Liver (tissue), 9 donors: Measurements from ENCODE around the gene SIGLEC9. TPM values are rescaled to one million over a fixed set of nuclear protein-coding genes. Genes with fewer than 3 reads are reported as not detected.

Experiments used
- DNase-seq: peaks from one replicate; pipeline ENCODE4 v3.0.0-alpha.2; 2017; ENCODE audit warnings: low spot score
- H3K27ac ChIP-seq, 2 donors: one replicate each; pipeline ENCODE4 v1.7.0; 2013; ENCODE audit warnings: inconsistent platforms in 2 of 2, low read length in 2 of 2, control low read depth in 1 of 2, low read depth in 1 of 2, mild to moderate bottlenecking in 1 of 2
- H3K27me3 ChIP-seq, 4 donors: one replicate each; pipeline versions ENCODE4 v1.6.1 to v1.7.0; 2013; ENCODE audit warnings: low read length in 3 of 4, inconsistent platforms in 1 of 4, mild to moderate bottlenecking in 1 of 4, moderate library complexity in 1 of 4; ENCODE audit not compliant: control insufficient read depth in 4 of 4, insufficient read depth in 4 of 4
- H3K36me3 ChIP-seq, 4 donors: one replicate each; pipeline versions ENCODE4 v1.6.1 to v1.7.0; 2013; ENCODE audit warnings: low read length in 3 of 4, mild to moderate bottlenecking in 3 of 4, low read depth in 1 of 4, moderate library complexity in 1 of 4; ENCODE audit not compliant: control insufficient read depth in 4 of 4, insufficient read depth in 3 of 4
- H3K4me1 ChIP-seq, 4 donors: one replicate each; pipeline versions ENCODE4 v1.6.1 to v1.7.0; 2013; ENCODE audit warnings: low read length in 3 of 4, mild to moderate bottlenecking in 3 of 4, moderate library complexity in 1 of 4; ENCODE audit not compliant: control insufficient read depth in 4 of 4, insufficient read depth in 4 of 4
- H3K4me3 ChIP-seq, 3 donors: one replicate each; pipeline versions ENCODE4 v1.6.1 to v1.7.0; 2013; ENCODE audit warnings: low read length in 3 of 3, control low read depth in 1 of 3, low read depth in 1 of 3, mild to moderate bottlenecking in 1 of 3
- H3K9ac ChIP-seq, 2 donors: one replicate each; pipeline ENCODE4 v1.7.0; 2013; ENCODE audit warnings: low read length in 2 of 2, mild to moderate bottlenecking in 2 of 2, moderate library complexity in 2 of 2, control low read depth in 1 of 2, low read depth in 1 of 2
- H3K9me3 ChIP-seq, 4 donors: one replicate each; pipeline versions ENCODE4 v1.6.1 to v1.7.0; 2013; ENCODE audit warnings: low read length in 3 of 4; ENCODE audit not compliant: control insufficient read depth in 4 of 4
- ATF3 ChIP-seq: IDR thresholded peaks from 2 replicates; pipeline ENCODE4 v1.6.1; 2016; ENCODE audit warnings: antibody characterized with exemption
- CTCF ChIP-seq: fragments of 150-350 bp; IDR thresholded peaks from 2 replicates; pipeline ENCODE4 v1.5.1; 2017; ENCODE audit warnings: improper control_type of control experiment, low read depth, low read length; ENCODE audit not compliant: missing input control
- EGR1 ChIP-seq, 2 donors: IDR thresholded peaks; 2 replicates each; pipeline ENCODE4 v1.6.1; 2016 to 2018; ENCODE audit warnings: antibody characterized with exemption in 2 of 2, low read depth in 2 of 2
- FOXA1 ChIP-seq: IDR thresholded peaks from 2 replicates; pipeline ENCODE4 v1.6.1; 2016; ENCODE audit warnings: antibody characterized with exemption
- FOXA2 ChIP-seq: IDR thresholded peaks from 2 replicates; pipeline ENCODE4 v1.6.1; 2016; ENCODE audit warnings: antibody characterized with exemption
- GABPA ChIP-seq, 2 donors: IDR thresholded peaks in 1 of 2; conservative IDR thresholded peaks in 1 of 2; 2 replicates each; pipeline ENCODE4 v1.6.1; 2016; ENCODE audit warnings: antibody characterized with exemption in 2 of 2, mild to moderate bottlenecking in 1 of 2, moderate library complexity in 1 of 2
- HNF4A ChIP-seq, 2 donors: conservative IDR thresholded peaks; 2 replicates each; pipeline ENCODE4 v1.6.1; 2016; ENCODE audit warnings: antibody characterized with exemption in 2 of 2, mild to moderate bottlenecking in 2 of 2
- HNF4G ChIP-seq: IDR thresholded peaks from 2 replicates; pipeline ENCODE4 v1.6.1; 2016; ENCODE audit warnings: antibody characterized with exemption
- JUND ChIP-seq, 2 donors: IDR thresholded peaks; 2 replicates each; pipeline ENCODE4 v1.6.1; 2016; ENCODE audit warnings: antibody characterized with exemption in 2 of 2
- MAX ChIP-seq: IDR thresholded peaks from 2 replicates; pipeline ENCODE4 v1.6.1; 2016; ENCODE audit warnings: antibody characterized with exemption
- NR2F2 ChIP-seq: IDR thresholded peaks from 2 replicates; pipeline ENCODE4 v1.6.1; 2016; ENCODE audit warnings: antibody characterized with exemption
- RAD21 ChIP-seq, 2 donors: IDR thresholded peaks; 2 replicates each; pipeline ENCODE4 v1.6.1; 2016; ENCODE audit warnings: antibody characterized with exemption in 2 of 2, mild to moderate bottlenecking in 2 of 2
- REST ChIP-seq: IDR thresholded peaks from 2 replicates; pipeline ENCODE4 v1.6.1; 2016; ENCODE audit warnings: antibody characterized with exemption, mild to moderate bottlenecking
- RXRA ChIP-seq, 2 donors: IDR thresholded peaks; 2 replicates each; pipeline ENCODE4 v1.6.1; 2017 to 2018; ENCODE audit warnings: antibody characterized with exemption in 2 of 2, mild to moderate bottlenecking in 1 of 2
- SP1 ChIP-seq: IDR thresholded peaks from 2 replicates; pipeline ENCODE4 v1.6.1; 2018; ENCODE audit warnings: antibody characterized with exemption, mild to moderate bottlenecking
- TAF1 ChIP-seq: conservative IDR thresholded peaks from 2 replicates; pipeline ENCODE4 v1.6.1; 2016; ENCODE audit warnings: antibody characterized with exemption, mild to moderate bottlenecking
- YY1 ChIP-seq: IDR thresholded peaks from 2 replicates; pipeline ENCODE4 v1.6.1; 2016; ENCODE audit warnings: antibody characterized with exemption, mild to moderate bottlenecking
- ZBTB33 ChIP-seq: IDR thresholded peaks from 2 replicates; pipeline ENCODE4 v1.6.1; 2016; ENCODE audit warnings: antibody characterized with exemption
- WGBS: extraction: QIAGEN DNeasy Blood & Tissue Kit; methylation state at CpG from one replicate; pipeline ENCODE4 v1.1.7; 2013; 5-methylcytosine and 5-hydroxymethylcytosine counted together
- polyA plus RNA-seq, 2 donors: library from polyadenylated mRNA; stranded (reverse) in 1 of 2; unstranded in 1 of 2; fragments of 200-250 nt in 1 of 2; fragments of >200 nt in 1 of 2; fragmentation: Nextera tagmentation in 1 of 2; extraction: Ambion mirVana in 1 of 2; gene quantifications; one replicate each; pipeline versions ENCODE4 v1.2.1 to v1.2.3, GENCODE V29; 2013 to 2015
- total RNA-seq, 2 donors: library from RNA; depleted of rRNA; stranded (reverse); fragments of >200 nt; gene quantifications; one replicate each; pipeline ENCODE4 v1.2.3, GENCODE V29; 2014
- donor health status: healthy.
- donor health status: healthy.
- donor health status: healthy.
- donor health status: healthy.
- donor health status: healthy.

The SIGLEC9 gene
- total and polyA plus RNA-seq, 4 donors = 3.0 to 5.4 (median 4.4) TPM

- no peak for TF ChIP-seq REST
- TF ChIP-seq ATF3 = no peak
- TF ChIP-seq JUND (IDR thresholded peaks at IDR 0.05) = no peak
- no peak for TF ChIP-seq RXRA (IDR thresholded peaks at IDR 0.05)
- no peak for TF ChIP-seq RAD21 (IDR thresholded peaks at IDR 0.05)
- no peak for TF ChIP-seq SP1
Measured at GRCh38 chr19:51129716-51130115, 5.0 kb downstream of the SIGLEC9 start (continued).

- Histone ChIP-seq H3K9ac (no peak overlapping the region), H3K9me3 (peaks cover 0 to 6% (median under 1%) of the 10 kb centered on the region in 4 donors), H3K4me3 (no peak overlapping the region), H3K27me3 (no peaks in the 10 kb centered on the region), H3K4me1 (peaks cover 0 to 15% (median 9%) of the 10 kb centered on the region in 4 donors), H3K27ac (peak overlapping the region; percentile 73 to 78), H3K36me3 (peaks cover 0 to 4% (median 0%) of the 10 kb centered on the region in 4 donors)
- TF ChIP-seq FOXA1 = no peak
- TF ChIP-seq CTCF = no peak
- no peak for TF ChIP-seq HNF4G
- peak; percentile 98 for TF ChIP-seq NR2F2
- TF ChIP-seq EGR1 (IDR thresholded peaks at IDR 0.05; ENCODE audit: low read depth in 2 of 2) = no peak
- TF ChIP-seq JUND (IDR thresholded peaks at IDR 0.05) = no peak
- no peak for TF ChIP-seq HNF4A (conservative IDR thresholded peaks at IDR 0.05)
- peak; percentile 46 for TF ChIP-seq YY1
- peak; percentile 27 for TF ChIP-seq MAX
- TF ChIP-seq TAF1 = no peak
- TF ChIP-seq SP1 = peak; percentile 86
- TF ChIP-seq GABPA (IDR thresholded peaks at IDR 0.05 in 1 of 2, conservative IDR thresholded peaks at IDR 0.05 in 1 of 2) = no peak
- TF ChIP-seq ZBTB33 = no peak
- peak; percentile 30 to 58 for TF ChIP-seq RAD21 (IDR thresholded peaks at IDR 0.05)
- no peak for TF ChIP-seq ATF3
- peak; percentile 73 to 82 for TF ChIP-seq RXRA (IDR thresholded peaks at IDR 0.05)
- TF ChIP-seq REST = peak; percentile 3
- TF ChIP-seq FOXA2 = no peak
- DNase-seq = no peak
- 50% methylated on average over 24 of the region's 24 CpGs for WGBS
Measured at GRCh38 chr19:51131780-51132680, 7.3 kb downstream of the SIGLEC9 start.
